GM12878 (cell line): ENCODE results near the gene EYA2. TPM values are rescaled to one million over a fixed set of nuclear protein-coding genes. Genes with fewer than 3 reads are reported as not detected.

Source experiments
- ATAC-seq: fragments of 200-7000 bp; cut with Tn5 transposase; 3 replicates; pipeline ENCODE4 v1.9.1; 2020; ENCODE audit warnings: mild to moderate bottlenecking, moderate library complexity
- BruUV-seq: library from RNA; stranded (reverse); fragments of 400-500 nt; replicated peaks from 2 replicates; lab custom pipeline; 2021; lab: Mats Ljungman, UMichigan
- CTCF ChIA-PET: fragments of 300-600 bp; sonication (Branson Sonifier 250); formaldehyde crosslinking; extraction: SDS; loops from one replicate; lab custom pipeline; 2021; ENCODE audit warnings: inconsistent platforms; lab: Yijun Ruan, JAX
- POLR2A ChIA-PET: fragments of 350-600 bp; formaldehyde crosslinking; extraction: SDS; loops from one replicate; lab custom pipeline; 2021; ENCODE audit warnings: inconsistent platforms; lab: Charles Lee
- RAD21 ChIA-PET: fragments of 300-600 bp; sonication (Branson Sonifier 250); formaldehyde crosslinking; loops from one replicate; lab custom pipeline; 2023; ENCODE audit warnings: antibody characterized with exemption; ENCODE audit not compliant: unreplicated experiment; lab: Charles Lee
- SMC1A ChIA-PET: fragments of 300-600 bp; sonication (Branson Sonifier 250); formaldehyde crosslinking; loops from one replicate; lab custom pipeline; 2023; ENCODE audit not compliant: unreplicated experiment, uncharacterized antibody; lab: Charles Lee
- DNase-seq: peaks from one replicate; pipeline ENCODE4 v3.0.0-alpha.2; 2011; ENCODE audit warnings: low read depth, low spot score
- FAIRE-seq: peaks from 3 replicates; lab custom pipeline; 2011; peaks lifted over from hg19 to GRCh38; lab: Jason Lieb, UNC
- H2AFZ ChIP-seq: 2 replicates; pipeline ENCODE4 v1.6.0; 2011; ENCODE audit warnings: low read depth, low read length, control low read depth; ENCODE audit not compliant: control insufficient read depth
- H3K27ac ChIP-seq: 2 replicates; pipeline ENCODE4 v1.5.1; 2011; ENCODE audit warnings: control low read depth; ENCODE audit not compliant: control insufficient read depth, insufficient read depth
- H3K27me3 ChIP-seq, 2 experiments: replicated peaks in 1 of 2; 2 replicates each; pipeline versions ENCODE4 v1.6.0 to v1.6.1; 2011; ENCODE audit warnings: low read length in 1 of 2; ENCODE audit not compliant: control insufficient read depth in 2 of 2, insufficient read depth in 2 of 2
- H3K36me3 ChIP-seq, 2 experiments: 2 replicates each; pipeline ENCODE4 v1.5.1; 2011; ENCODE audit warnings: low read length in 1 of 2; ENCODE audit not compliant: control insufficient read depth in 2 of 2, insufficient read depth in 2 of 2
- H3K4me1 ChIP-seq: 2 replicates; pipeline ENCODE4 v1.6.1; 2011; ENCODE audit warnings: mild to moderate bottlenecking, low read length, moderate library complexity, mixed read lengths; ENCODE audit not compliant: control insufficient read depth, insufficient read depth
- H3K4me2 ChIP-seq: 2 replicates; pipeline ENCODE4 v1.6.0; 2011; ENCODE audit warnings: control low read depth; ENCODE audit not compliant: control insufficient read depth, insufficient read depth
- H3K4me3 ChIP-seq: fragments of 200-600 bp; sonication (generic); 2 replicates; pipeline ENCODE4 v1.5.1; 2016
- H3K79me2 ChIP-seq: 2 replicates; pipeline ENCODE4 v1.6.0; 2011; ENCODE audit warnings: low read length; ENCODE audit not compliant: control insufficient read depth, insufficient read depth
- H3K9ac ChIP-seq: 2 replicates; pipeline ENCODE4 v1.8.0; 2011; ENCODE audit warnings: low read length, control low read depth, mixed read lengths; ENCODE audit not compliant: control insufficient read depth, insufficient read depth
- H3K9me3 ChIP-seq: replicated peaks from 3 replicates; pipeline ENCODE4 v1.5.1; 2011; ENCODE audit warnings: mild to moderate bottlenecking, low read length; ENCODE audit not compliant: control insufficient read depth, insufficient read depth
- H4K20me1 ChIP-seq: 2 replicates; pipeline ENCODE4 v1.6.0; 2011; ENCODE audit not compliant: control insufficient read depth, insufficient read depth
- EGR1 ChIP-seq, 2 experiments: IDR thresholded peaks; 1 replicate in 1 of 2; 2 replicates in 1 of 2; pipeline ENCODE4 v1.6.1; 2011 to 2012; ENCODE audit warnings: low read depth in 2 of 2, low read length in 2 of 2, borderline replicate concordance in 1 of 2, mild to moderate bottlenecking in 1 of 2, moderate library complexity in 1 of 2
- KDM1A ChIP-seq: fragments of 200-600 bp; sonication (generic); IDR thresholded peaks from 2 replicates; pipeline ENCODE4 v1.6.1; 2016; ENCODE audit warnings: borderline replicate concordance
- MTA3 ChIP-seq: IDR thresholded peaks from 2 replicates; pipeline ENCODE4 v1.6.1; 2012; ENCODE audit warnings: low read length, inconsistent platforms, borderline replicate concordance
- PAX8 ChIP-seq: fragments of 450-650 bp; IDR thresholded peaks from 2 replicates; pipeline ENCODE4 v1.6.1; 2017; ENCODE audit warnings: mild to moderate bottlenecking, moderate library complexity
- SMC3 ChIP-seq: IDR thresholded peaks from 2 replicates; pipeline ENCODE4 v1.6.1; 2011; ENCODE audit warnings: low read length, improper control_type of control experiment, borderline replicate concordance
- SP1 ChIP-seq: IDR thresholded peaks from one replicate; pipeline ENCODE4 v1.6.1; 2011; ENCODE audit warnings: low read depth, low read length
- TBL1XR1 ChIP-seq: IDR thresholded peaks from 2 replicates; pipeline ENCODE4 v1.6.1; 2012; ENCODE audit warnings: low read depth, low read length, improper control_type of control experiment
- WGBS: methylation state at CpG from one replicate; pipeline ENCODE4 v1.1.6; 2016; ENCODE audit warnings: low lambda C conversion rate; ENCODE audit not compliant: insufficient replicate concordance, insufficient coverage; ENCODE audit errors: missing lambda C conversion rate; 5-methylcytosine and 5-hydroxymethylcytosine counted together
- in situ Hi-C: fragments of 300-500 bp; cut with MboI; formaldehyde crosslinking; loops from 9 replicates; pipeline ENCODE4 v1.14.3; 2018; ENCODE audit warnings: mixed read lengths
- intact Hi-C: fragments of 100-400 bp; cut with micrococcal nuclease; formaldehyde crosslinking; loops from one replicate; pipeline ENCODE4 v1.14.2; 2022; ENCODE audit not compliant: unreplicated experiment
- polyA plus RNA-seq, 11 experiments: library from polyadenylated mRNA; depleted of rRNA in 4 of 11; unstranded in 6 of 11; stranded (reverse) in 5 of 11; fragments of >200 nt; fragmentation: Nextera tagmentation in 4 of 11; fragmentation: Illumina TruSeq in 1 of 11; extraction: Ambion mirVana in 4 of 11; extraction: Trizol in 1 of 11; gene quantifications; 1 replicate in 1 of 11; 2 replicates in 10 of 11; pipeline versions ENCODE4 v1.2.1 to v1.2.3, GENCODE V29; 2011 to 2016; ENCODE audit warnings: inconsistent platforms in 2 of 11, missing spikeins in 2 of 11, low read depth in 1 of 11
- total RNA-seq, 4 experiments: library from RNA; depleted of rRNA in 3 of 4; stranded (reverse); fragments of >200 nt in 3 of 4; fragmentation: Illumina TruSeq in 1 of 4; extraction: Trizol in 1 of 4; gene quantifications; 2 replicates each; pipeline versions ENCODE4 v1.2.1 to v1.2.3, GENCODE V29; 2013 to 2021
- TF ChIP-seq, protein P1 (sequence below): fragments of 450-650 bp; IDR thresholded peaks from 2 replicates; pipeline ENCODE4 v1.6.1; 2017; ENCODE audit warnings: low read depth, mild to moderate bottlenecking, moderate library complexity
- TF ChIP-seq, protein P2 (sequence below): IDR thresholded peaks from 2 replicates; pipeline ENCODE4 v1.6.1; 2012; ENCODE audit warnings: low read depth, low read length, improper control_type of control experiment
- TF ChIP-seq, protein P3 (sequence below): fragments of 450-650 bp; IDR thresholded peaks from 2 replicates; pipeline ENCODE4 v1.6.1; 2014; ENCODE audit warnings: mild to moderate bottlenecking
- TF ChIP-seq, protein P4 (sequence below): IDR thresholded peaks from 2 replicates; pipeline ENCODE4 v1.6.1; 2011; ENCODE audit warnings: borderline replicate concordance, low read depth, mild to moderate bottlenecking, moderate library complexity, mixed read lengths, low read length; ENCODE audit not compliant: insufficient read depth; ENCODE audit errors: extremely low read length

The EYA2 gene
- total and polyA plus RNA-seq, 10 of the 15 experiments (the other 5 are each of a cell fraction or from before 2014, with no cell fraction given) = 0.20 TPM; not detected in 9

DNA sequence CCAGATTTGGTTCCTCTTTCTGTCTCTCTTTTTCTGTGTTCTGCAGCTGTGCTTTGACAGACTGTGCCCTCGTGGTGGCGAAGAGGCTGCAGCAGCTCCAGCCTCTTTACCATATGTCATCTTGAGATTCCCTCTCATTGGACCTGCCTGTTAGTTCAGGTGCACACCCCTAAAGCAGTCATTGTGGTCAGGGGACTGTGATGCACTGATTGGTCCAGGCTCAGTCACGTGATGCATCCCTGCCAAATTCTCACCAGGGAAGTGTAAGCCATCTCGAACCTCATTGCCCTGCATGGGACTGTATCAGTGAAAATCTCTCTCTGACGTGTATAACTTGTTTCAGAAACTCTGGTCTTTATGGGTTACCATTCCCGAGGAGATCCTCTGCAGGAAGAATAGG lies 160.3 kb downstream of the EYA2 start:
- no peak for FAIRE-seq

DNA sequence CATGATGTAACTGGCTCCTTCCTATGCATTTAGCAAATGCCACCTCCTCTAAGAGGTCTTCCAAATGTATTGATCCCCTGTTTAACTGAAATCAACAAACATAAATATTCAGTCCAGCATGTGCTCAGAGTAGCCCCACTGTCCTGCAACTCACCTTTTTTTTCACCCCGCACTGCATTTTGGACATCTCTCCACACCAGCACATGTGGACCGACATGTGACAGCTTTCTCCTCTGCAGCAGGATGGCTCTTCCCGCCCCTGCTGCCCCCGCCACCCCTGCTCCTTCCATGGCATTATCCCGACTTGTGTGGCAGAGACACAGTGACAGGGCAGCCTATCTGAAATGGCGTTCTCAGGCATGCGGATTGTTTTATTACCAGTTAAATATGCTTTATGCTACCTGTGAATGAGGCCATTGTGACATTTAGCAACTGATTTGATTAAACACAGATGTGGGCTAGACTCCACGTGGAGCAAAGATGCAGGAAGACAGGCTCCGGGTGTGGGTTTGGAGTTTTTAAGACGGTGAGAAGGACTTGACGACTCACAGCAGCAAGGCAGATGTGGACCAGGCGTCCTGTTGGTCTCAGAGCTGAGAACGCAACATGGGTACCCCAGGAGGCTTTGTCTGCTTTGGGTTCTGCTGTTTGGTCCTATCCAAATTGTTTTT lies 161.2 kb downstream of the EYA2 start:
- Histone ChIP-seq H3K27me3 (no peaks in the 10 kb centered on the region; a peak in 2 of 4 replicates), H2AFZ (no peak overlapping the region), H3K4me2 (no peak overlapping the region), H3K4me1 (no peaks in the 10 kb centered on the region), H3K9me3 (no peaks in the 10 kb centered on the region), H3K36me3 (no peaks in the 10 kb centered on the region), H3K27ac (no peak overlapping the region), H3K9ac (no peak overlapping the region), H3K79me2 (no peaks in the 10 kb centered on the region), H4K20me1 (no peaks in the 10 kb centered on the region), H3K4me3 (no peak overlapping the region)
- DNase-seq (no peak), FAIRE-seq (no peak), ATAC-seq (no peak)
- ChIA-PET POLR2A (no interaction called here), CTCF (interaction anchor here (0.7 kb wide), 1 partner anchor 58 kb away, joined by 3 read pairs; no protein-coding TSS in a partner anchor), RAD21 (no interaction called here), SMC1A (no interaction called here)
- no TSS peak for BruUV-seq
- WGBS = 73% methylated on average over 13 of the region's 13 CpGs
- in situ Hi-C loops = no loop called here
- intact Hi-C loops = no loop called here
- TF ChIP-seq EGR1 (IDR thresholded peaks at IDR 0.05; ENCODE audit: borderline replicate concordance in 1 of 2, low read depth in 2 of 2, low read length in 2 of 2) (no peak), PAX8 (no peak), KDM1A (no peak), TBL1XR1 (no peak), SMC3 (no peak), SP1 (no peak), MTA3 (no peak)
- TF ChIP-seq, protein P1, sequence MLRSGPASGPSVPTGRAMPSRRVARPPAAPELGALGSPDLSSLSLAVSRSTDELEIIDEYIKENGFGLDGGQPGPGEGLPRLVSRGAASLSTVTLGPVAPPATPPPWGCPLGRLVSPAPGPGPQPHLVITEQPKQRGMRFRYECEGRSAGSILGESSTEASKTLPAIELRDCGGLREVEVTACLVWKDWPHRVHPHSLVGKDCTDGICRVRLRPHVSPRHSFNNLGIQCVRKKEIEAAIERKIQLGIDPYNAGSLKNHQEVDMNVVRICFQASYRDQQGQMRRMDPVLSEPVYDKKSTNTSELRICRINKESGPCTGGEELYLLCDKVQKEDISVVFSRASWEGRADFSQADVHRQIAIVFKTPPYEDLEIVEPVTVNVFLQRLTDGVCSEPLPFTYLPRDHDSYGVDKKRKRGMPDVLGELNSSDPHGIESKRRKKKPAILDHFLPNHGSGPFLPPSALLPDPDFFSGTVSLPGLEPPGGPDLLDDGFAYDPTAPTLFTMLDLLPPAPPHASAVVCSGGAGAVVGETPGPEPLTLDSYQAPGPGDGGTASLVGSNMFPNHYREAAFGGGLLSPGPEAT = no peak
- TF ChIP-seq, protein P2, sequence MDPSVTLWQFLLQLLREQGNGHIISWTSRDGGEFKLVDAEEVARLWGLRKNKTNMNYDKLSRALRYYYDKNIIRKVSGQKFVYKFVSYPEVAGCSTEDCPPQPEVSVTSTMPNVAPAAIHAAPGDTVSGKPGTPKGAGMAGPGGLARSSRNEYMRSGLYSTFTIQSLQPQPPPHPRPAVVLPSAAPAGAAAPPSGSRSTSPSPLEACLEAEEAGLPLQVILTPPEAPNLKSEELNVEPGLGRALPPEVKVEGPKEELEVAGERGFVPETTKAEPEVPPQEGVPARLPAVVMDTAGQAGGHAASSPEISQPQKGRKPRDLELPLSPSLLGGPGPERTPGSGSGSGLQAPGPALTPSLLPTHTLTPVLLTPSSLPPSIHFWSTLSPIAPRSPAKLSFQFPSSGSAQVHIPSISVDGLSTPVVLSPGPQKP = no peak

More for the DNA sequence above, 160.3 kb downstream of the EYA2 start:
- BruUV-seq = no TSS peak
- no peak for DNase-seq
- 66% methylated on average over 6 of the region's 6 CpGs for WGBS
- Histone ChIP-seq H3K4me3 (no peak overlapping the region), H3K9me3 (no peaks in the 10 kb centered on the region), H3K4me2 (no peak overlapping the region), H3K9ac (no peak overlapping the region), H4K20me1 (no peaks in the 10 kb centered on the region), H3K79me2 (no peaks in the 10 kb centered on the region), H3K4me1 (no peaks in the 10 kb centered on the region), H3K27ac (no peak overlapping the region), H3K27me3 (no peaks in the 10 kb centered on the region; a peak in 2 of 4 replicates), H2AFZ (no peak overlapping the region), H3K36me3 (no peaks in the 10 kb centered on the region)
- in situ Hi-C loops = no loop called here
- POLR2A ChIA-PET = no interaction called here
- SMC1A ChIA-PET = no interaction called here
- ATAC-seq = no peak
- intact Hi-C loops = no loop called here
- CTCF ChIA-PET = no interaction called here
- TF ChIP-seq, protein P3, sequence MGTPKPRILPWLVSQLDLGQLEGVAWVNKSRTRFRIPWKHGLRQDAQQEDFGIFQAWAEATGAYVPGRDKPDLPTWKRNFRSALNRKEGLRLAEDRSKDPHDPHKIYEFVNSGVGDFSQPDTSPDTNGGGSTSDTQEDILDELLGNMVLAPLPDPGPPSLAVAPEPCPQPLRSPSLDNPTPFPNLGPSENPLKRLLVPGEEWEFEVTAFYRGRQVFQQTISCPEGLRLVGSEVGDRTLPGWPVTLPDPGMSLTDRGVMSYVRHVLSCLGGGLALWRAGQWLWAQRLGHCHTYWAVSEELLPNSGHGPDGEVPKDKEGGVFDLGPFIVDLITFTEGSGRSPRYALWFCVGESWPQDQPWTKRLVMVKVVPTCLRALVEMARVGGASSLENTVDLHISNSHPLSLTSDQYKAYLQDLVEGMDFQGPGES = no peak
- TF ChIP-seq, protein P4, sequence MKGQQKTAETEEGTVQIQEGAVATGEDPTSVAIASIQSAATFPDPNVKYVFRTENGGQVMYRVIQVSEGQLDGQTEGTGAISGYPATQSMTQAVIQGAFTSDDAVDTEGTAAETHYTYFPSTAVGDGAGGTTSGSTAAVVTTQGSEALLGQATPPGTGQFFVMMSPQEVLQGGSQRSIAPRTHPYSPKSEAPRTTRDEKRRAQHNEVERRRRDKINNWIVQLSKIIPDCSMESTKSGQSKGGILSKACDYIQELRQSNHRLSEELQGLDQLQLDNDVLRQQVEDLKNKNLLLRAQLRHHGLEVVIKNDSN = peak; percentile 45
- RAD21 ChIA-PET = no interaction called here
